WTC11 (cell line): ENCODE measurements around the gene GFOD1.

Source experiments
- CTCF ChIP-seq: fragments of 200-600 bp; IDR thresholded peaks from 2 replicates; pipeline ENCODE4 v1.8.0; 2022; ENCODE audit warnings: antibody characterized with exemption
- E2F4 ChIP-seq: sonication (generic); formaldehyde crosslinking; IDR thresholded peaks from 2 replicates; pipeline ENCODE4 v1.8.1; 2022; ENCODE audit warnings: low read depth, mild to moderate bottlenecking, moderate library complexity, missing genetic modification reagents, borderline replicate concordance
- ESRRA ChIP-seq: sonication (generic); formaldehyde crosslinking; IDR thresholded peaks from 2 replicates; pipeline ENCODE4 v1.8.1; 2022; ENCODE audit warnings: mild to moderate bottlenecking, missing genetic modification reagents, borderline replicate concordance
- JUN ChIP-seq: sonication (generic); formaldehyde crosslinking; IDR thresholded peaks from 2 replicates; pipeline ENCODE4 v1.8.0; 2023; ENCODE audit warnings: mild to moderate bottlenecking, missing genetic modification reagents
- MYBL2 ChIP-seq: sonication (generic); formaldehyde crosslinking; IDR thresholded peaks from 2 replicates; pipeline ENCODE4 v1.8.1; 2023; ENCODE audit warnings: mild to moderate bottlenecking, moderate library complexity, missing genetic modification reagents
- SOX15 ChIP-seq: fragments of 250-450 bp; sonication (Bioruptor Pico); IDR thresholded peaks from 2 replicates; pipeline ENCODE4 v1.9.0; 2021; ENCODE audit warnings: mild to moderate bottlenecking
- USF2 ChIP-seq: sonication (generic); formaldehyde crosslinking; IDR thresholded peaks from 2 replicates; pipeline ENCODE4 v1.8.1; 2023; ENCODE audit warnings: mild to moderate bottlenecking, missing genetic modification reagents, moderate library complexity
- ZBTB43 ChIP-seq: sonication (generic); formaldehyde crosslinking; IDR thresholded peaks from 2 replicates; pipeline ENCODE4 v1.8.1; 2023; ENCODE audit warnings: mild to moderate bottlenecking, missing genetic modification reagents
- ZNF219 ChIP-seq: sonication (generic); formaldehyde crosslinking; IDR thresholded peaks from 2 replicates; pipeline ENCODE4 v1.8.0; 2023; ENCODE audit warnings: missing genetic modification reagents, mild to moderate bottlenecking, borderline replicate concordance
- ZNF416 ChIP-seq: fragments of 250-450 bp; sonication (Bioruptor Pico); IDR thresholded peaks from 2 replicates; pipeline ENCODE4 v1.9.0; 2021; ENCODE audit warnings: mild to moderate bottlenecking, inconsistent platforms

- TF ChIP-seq E2F4 (CRISPR knock-in tag): no peak
- no peak for TF ChIP-seq MYBL2 (CRISPR knock-in tag)
- no peak for TF ChIP-seq ZNF416 (CRISPR knock-in tag)
- no peak for TF ChIP-seq ZNF219 (CRISPR knock-in tag)
- no peak for TF ChIP-seq CTCF
- TF ChIP-seq ESRRA (CRISPR knock-in tag): no peak
- TF ChIP-seq JUN: no peak
- TF ChIP-seq SOX15 (CRISPR knock-in tag): no peak
- no peak for TF ChIP-seq USF2 (CRISPR knock-in tag)
- TF ChIP-seq ZBTB43 (CRISPR knock-in tag): no peak
These were observed 52.6 kb downstream of the GFOD1 start for GRCh38 chr6:13434777-13435176.
